Measurements from ENCODE around the gene DRD3. TPM values are rescaled to one million over a fixed set of nuclear protein-coding genes. Genes with fewer than 3 reads are reported as not detected.

DRD3 gene
- total and polyA plus RNA-seq, 2 of the 8 experiments (the other 6 are each of a cell fraction or from before 2014, with no cell fraction given): 0.32 to 1.3 TPM

DNA sequence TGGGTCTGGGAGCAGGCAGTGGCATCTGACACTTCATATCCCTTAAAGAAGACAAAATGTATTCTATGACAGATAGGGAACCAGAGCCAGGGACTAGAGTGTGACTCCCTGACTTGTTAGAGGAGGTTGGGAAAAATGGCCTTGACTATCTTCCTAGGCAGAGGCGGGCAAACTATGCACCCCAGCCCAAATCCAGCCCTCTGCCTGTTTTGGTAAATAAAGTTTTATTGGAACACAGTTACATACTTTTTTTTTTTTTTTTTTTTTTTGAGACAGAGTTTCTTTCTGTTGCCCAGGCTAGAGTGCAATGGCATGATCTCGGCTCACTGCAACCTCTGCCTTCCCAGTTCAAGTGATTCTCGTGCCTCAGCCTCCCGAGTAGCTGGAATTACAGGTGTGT, 75.0 kb downstream of the DRD3 start (continued):
- TF ChIP-seq, protein P1, sequence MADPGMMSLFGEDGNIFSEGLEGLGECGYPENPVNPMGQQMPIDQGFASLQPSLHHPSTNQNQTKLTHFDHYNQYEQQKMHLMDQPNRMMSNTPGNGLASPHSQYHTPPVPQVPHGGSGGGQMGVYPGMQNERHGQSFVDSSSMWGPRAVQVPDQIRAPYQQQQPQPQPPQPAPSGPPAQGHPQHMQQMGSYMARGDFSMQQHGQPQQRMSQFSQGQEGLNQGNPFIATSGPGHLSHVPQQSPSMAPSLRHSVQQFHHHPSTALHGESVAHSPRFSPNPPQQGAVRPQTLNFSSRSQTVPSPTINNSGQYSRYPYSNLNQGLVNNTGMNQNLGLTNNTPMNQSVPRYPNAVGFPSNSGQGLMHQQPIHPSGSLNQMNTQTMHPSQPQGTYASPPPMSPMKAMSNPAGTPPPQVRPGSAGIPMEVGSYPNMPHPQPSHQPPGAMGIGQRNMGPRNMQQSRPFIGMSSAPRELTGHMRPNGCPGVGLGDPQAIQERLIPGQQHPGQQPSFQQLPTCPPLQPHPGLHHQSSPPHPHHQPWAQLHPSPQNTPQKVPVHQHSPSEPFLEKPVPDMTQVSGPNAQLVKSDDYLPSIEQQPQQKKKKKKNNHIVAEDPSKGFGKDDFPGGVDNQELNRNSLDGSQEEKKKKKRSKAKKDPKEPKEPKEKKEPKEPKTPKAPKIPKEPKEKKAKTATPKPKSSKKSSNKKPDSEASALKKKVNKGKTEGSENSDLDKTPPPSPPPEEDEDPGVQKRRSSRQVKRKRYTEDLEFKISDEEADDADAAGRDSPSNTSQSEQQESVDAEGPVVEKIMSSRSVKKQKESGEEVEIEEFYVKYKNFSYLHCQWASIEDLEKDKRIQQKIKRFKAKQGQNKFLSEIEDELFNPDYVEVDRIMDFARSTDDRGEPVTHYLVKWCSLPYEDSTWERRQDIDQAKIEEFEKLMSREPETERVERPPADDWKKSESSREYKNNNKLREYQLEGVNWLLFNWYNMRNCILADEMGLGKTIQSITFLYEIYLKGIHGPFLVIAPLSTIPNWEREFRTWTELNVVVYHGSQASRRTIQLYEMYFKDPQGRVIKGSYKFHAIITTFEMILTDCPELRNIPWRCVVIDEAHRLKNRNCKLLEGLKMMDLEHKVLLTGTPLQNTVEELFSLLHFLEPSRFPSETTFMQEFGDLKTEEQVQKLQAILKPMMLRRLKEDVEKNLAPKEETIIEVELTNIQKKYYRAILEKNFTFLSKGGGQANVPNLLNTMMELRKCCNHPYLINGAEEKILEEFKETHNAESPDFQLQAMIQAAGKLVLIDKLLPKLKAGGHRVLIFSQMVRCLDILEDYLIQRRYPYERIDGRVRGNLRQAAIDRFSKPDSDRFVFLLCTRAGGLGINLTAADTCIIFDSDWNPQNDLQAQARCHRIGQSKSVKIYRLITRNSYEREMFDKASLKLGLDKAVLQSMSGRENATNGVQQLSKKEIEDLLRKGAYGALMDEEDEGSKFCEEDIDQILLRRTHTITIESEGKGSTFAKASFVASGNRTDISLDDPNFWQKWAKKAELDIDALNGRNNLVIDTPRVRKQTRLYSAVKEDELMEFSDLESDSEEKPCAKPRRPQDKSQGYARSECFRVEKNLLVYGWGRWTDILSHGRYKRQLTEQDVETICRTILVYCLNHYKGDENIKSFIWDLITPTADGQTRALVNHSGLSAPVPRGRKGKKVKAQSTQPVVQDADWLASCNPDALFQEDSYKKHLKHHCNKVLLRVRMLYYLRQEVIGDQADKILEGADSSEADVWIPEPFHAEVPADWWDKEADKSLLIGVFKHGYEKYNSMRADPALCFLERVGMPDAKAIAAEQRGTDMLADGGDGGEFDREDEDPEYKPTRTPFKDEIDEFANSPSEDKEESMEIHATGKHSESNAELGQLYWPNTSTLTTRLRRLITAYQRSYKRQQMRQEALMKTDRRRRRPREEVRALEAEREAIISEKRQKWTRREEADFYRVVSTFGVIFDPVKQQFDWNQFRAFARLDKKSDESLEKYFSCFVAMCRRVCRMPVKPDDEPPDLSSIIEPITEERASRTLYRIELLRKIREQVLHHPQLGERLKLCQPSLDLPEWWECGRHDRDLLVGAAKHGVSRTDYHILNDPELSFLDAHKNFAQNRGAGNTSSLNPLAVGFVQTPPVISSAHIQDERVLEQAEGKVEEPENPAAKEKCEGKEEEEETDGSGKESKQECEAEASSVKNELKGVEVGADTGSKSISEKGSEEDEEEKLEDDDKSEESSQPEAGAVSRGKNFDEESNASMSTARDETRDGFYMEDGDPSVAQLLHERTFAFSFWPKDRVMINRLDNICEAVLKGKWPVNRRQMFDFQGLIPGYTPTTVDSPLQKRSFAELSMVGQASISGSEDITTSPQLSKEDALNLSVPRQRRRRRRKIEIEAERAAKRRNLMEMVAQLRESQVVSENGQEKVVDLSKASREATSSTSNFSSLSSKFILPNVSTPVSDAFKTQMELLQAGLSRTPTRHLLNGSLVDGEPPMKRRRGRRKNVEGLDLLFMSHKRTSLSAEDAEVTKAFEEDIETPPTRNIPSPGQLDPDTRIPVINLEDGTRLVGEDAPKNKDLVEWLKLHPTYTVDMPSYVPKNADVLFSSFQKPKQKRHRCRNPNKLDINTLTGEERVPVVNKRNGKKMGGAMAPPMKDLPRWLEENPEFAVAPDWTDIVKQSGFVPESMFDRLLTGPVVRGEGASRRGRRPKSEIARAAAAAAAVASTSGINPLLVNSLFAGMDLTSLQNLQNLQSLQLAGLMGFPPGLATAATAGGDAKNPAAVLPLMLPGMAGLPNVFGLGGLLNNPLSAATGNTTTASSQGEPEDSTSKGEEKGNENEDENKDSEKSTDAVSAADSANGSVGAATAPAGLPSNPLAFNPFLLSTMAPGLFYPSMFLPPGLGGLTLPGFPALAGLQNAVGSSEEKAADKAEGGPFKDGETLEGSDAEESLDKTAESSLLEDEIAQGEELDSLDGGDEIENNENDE (IDR thresholded peaks at IDR 0.05; ENCODE audit: insufficient replicate concordance, low read length): no peak
- no peak for TF ChIP-seq KDM5A (IDR thresholded peaks at IDR 0.05; ENCODE audit: low read length)
- TF ChIP-seq SAP30 (IDR thresholded peaks at IDR 0.05; ENCODE audit: insufficient read depth, insufficient replicate concordance, low read length): no peak
- TF ChIP-seq SUZ12 (IDR thresholded peaks at IDR 0.05; ENCODE audit: low read length): no peak
- TF ChIP-seq TAF1 (IDR thresholded peaks at IDR 0.05; ENCODE audit: low read depth, low read length): no peak
- no peak for TF ChIP-seq POU5F1 (IDR thresholded peaks at IDR 0.05; ENCODE audit: low read depth, low read length)
- no peak for TF ChIP-seq SP2 (IDR thresholded peaks at IDR 0.05; ENCODE audit: low read length)
- no peak for TF ChIP-seq HDAC2 (IDR thresholded peaks at IDR 0.05; ENCODE audit: borderline replicate concordance in 1 of 2, low read depth in 2 of 2, low read length in 2 of 2)
- TF ChIP-seq MAX (IDR thresholded peaks at IDR 0.05): no peak
- no peak for TF ChIP-seq TEAD4 (IDR thresholded peaks at IDR 0.05; ENCODE audit: low read depth, low read length)
